HepG2 (cell line): ENCODE data around the gene CIB1. TPM values are rescaled to one million over a fixed set of nuclear protein-coding genes. Genes with fewer than 3 reads are reported as not detected.

Experiments
- AGO2 ChIP-seq: fragments of 200-400 bp; formaldehyde crosslinking; optimal IDR thresholded peaks from 2 replicates; pipeline ENCODE3; 2017; ENCODE audit warnings: mild to moderate bottlenecking, low read depth, low read length, moderate library complexity
- ATRX ChIP-seq: sonication (generic); formaldehyde crosslinking; IDR thresholded peaks from 2 replicates; pipeline ENCODE4 v1.4.0; 2020; ENCODE audit warnings: missing genetic modification reagents, borderline replicate concordance
- BCLAF1 ChIP-seq: fragments of 450-650 bp; IDR thresholded peaks from 2 replicates; pipeline ENCODE4 v1.6.1; 2017; ENCODE audit warnings: mild to moderate bottlenecking
- BRF2 ChIP-seq: sonication (generic); formaldehyde crosslinking; IDR thresholded peaks from 2 replicates; pipeline ENCODE4 v1.8.1; 2022; ENCODE audit warnings: mild to moderate bottlenecking, missing genetic modification reagents
- GATAD2A ChIP-seq: IDR thresholded peaks from 2 replicates; pipeline ENCODE4 v1.6.1; 2016
- HNF4A ChIP-seq: sonication (generic); formaldehyde crosslinking; IDR thresholded peaks from 2 replicates; pipeline ENCODE4 v1.4.0; 2020; ENCODE audit warnings: missing genetic modification reagents
- PBX3 ChIP-seq: sonication (generic); formaldehyde crosslinking; IDR thresholded peaks from 2 replicates; pipeline ENCODE4 v1.8.1; 2023; ENCODE audit warnings: missing genetic modification reagents, inconsistent platforms, borderline replicate concordance
- POLR2AphosphoS2 ChIP-seq: IDR thresholded peaks from 2 replicates; pipeline ENCODE4 v1.6.1; 2011; ENCODE audit warnings: low read depth, low read length, improper control_type of control experiment
- PTBP1 ChIP-seq: fragments of 200-400 bp; formaldehyde crosslinking; IDR thresholded peaks from 2 replicates; pipeline ENCODE4 v1.6.1; 2018; ENCODE audit warnings: low read length, low read depth; ENCODE audit not compliant: poor library complexity, severe bottlenecking
- THAP11 ChIP-seq: IDR thresholded peaks from 2 replicates; pipeline ENCODE4 v1.6.1; 2016; ENCODE audit warnings: missing biosample characterization, missing genetic modification reagents
- ZBED4 ChIP-seq: sonication (generic); formaldehyde crosslinking; IDR thresholded peaks from 2 replicates; pipeline ENCODE4 v1.4.0; 2020; ENCODE audit warnings: missing genetic modification reagents, borderline replicate concordance
- ZBTB8A ChIP-seq: sonication (generic); formaldehyde crosslinking; IDR thresholded peaks from 2 replicates; pipeline ENCODE4 v1.4.0; 2020; ENCODE audit warnings: mild to moderate bottlenecking, low read depth, missing genetic modification reagents, borderline replicate concordance
- ZFYVE20 ChIP-seq: sonication (generic); formaldehyde crosslinking; IDR thresholded peaks from 2 replicates; pipeline ENCODE4 v1.8.0; 2023; ENCODE audit warnings: low read depth, mild to moderate bottlenecking, moderate library complexity, missing genetic modification reagents, borderline replicate concordance
- ZMYM2 ChIP-seq: sonication (generic); formaldehyde crosslinking; IDR thresholded peaks from 2 replicates; pipeline ENCODE4 v1.8.0; 2022; ENCODE audit warnings: mild to moderate bottlenecking, missing genetic modification reagents
- ZNF720 ChIP-seq: sonication (generic); formaldehyde crosslinking; IDR thresholded peaks from 2 replicates; pipeline ENCODE4 v1.4.0; 2020; ENCODE audit warnings: missing genetic modification reagents
- ZXDC ChIP-seq: sonication (generic); formaldehyde crosslinking; IDR thresholded peaks from 2 replicates; pipeline ENCODE4 v1.5.0; 2020; ENCODE audit warnings: mild to moderate bottlenecking, missing genetic modification reagents
- polyA plus RNA-seq, 8 experiments: library from polyadenylated mRNA; depleted of rRNA in 3 of 8; stranded (reverse) in 7 of 8; unstranded in 1 of 8; fragments of >200 nt; fragmentation: Illumina TruSeq in 4 of 8; extraction: Trizol in 4 of 8; gene quantifications; 2 replicates each; pipeline versions ENCODE4 v1.2.1 to v1.2.3, GENCODE V29; 2011 to 2016; ENCODE audit warnings: low read depth in 4 of 8, missing spikeins in 1 of 8, mixed read lengths in 1 of 8; ENCODE audit not compliant: insufficient read depth in 1 of 8
- total RNA-seq, 5 experiments: library from RNA; depleted of rRNA; stranded (reverse); fragments of >200 nt; fragmentation: Illumina TruSeq; extraction: Trizol; gene quantifications; 2 replicates each; pipeline ENCODE4 v1.2.3, GENCODE V29; 2016; ENCODE audit warnings: low read depth in 1 of 5

The CIB1 gene
- total and polyA plus RNA-seq, 2 of the 13 experiments (the other 11 are each of a cell fraction or from before 2014, with no cell fraction given): 38.7 to 72.7 TPM

- no peak for TF ChIP-seq ZBED4 (CRISPR knock-in tag)
- no peak for TF ChIP-seq ZNF720 (CRISPR knock-in tag)
- TF ChIP-seq BCLAF1: no peak
- TF ChIP-seq ZBTB8A: peak; percentile 73; the same call in 1 of the 2 replicates
- no peak for TF ChIP-seq GATAD2A
- peak; percentile 65; the same call in 1 of the 2 replicates for TF ChIP-seq ZXDC
- TF ChIP-seq THAP11 (CRISPR knock-in tag): peak; percentile 89
- no peak for TF ChIP-seq HNF4A
- no peak for TF ChIP-seq POLR2AphosphoS2
- peak; percentile 83 for TF ChIP-seq BRF2 (CRISPR knock-in tag)
- TF ChIP-seq PTBP1: no peak
- 0 out of 2 replicates have a peak, but pooled peaks have one; percentile 60 for TF ChIP-seq PBX3 (CRISPR knock-in tag)
- no peak for TF ChIP-seq ATRX
- no peak for TF ChIP-seq ZFYVE20 (CRISPR knock-in tag)
- TF ChIP-seq AGO2: peak; percentile 84
- peak; percentile 26; the same call in 1 of the 2 replicates for TF ChIP-seq ZMYM2
These were observed 31.7 kb upstream of the CIB1 start, which contains the start of gene NGRN (continued) for GRCh38 chr15:90265271-90266060.
